ENCODE results near the gene SLC22A23. TPM values are rescaled to one million over a fixed set of nuclear protein-coding genes. Genes with fewer than 3 reads are reported as not detected.

Gene SLC22A23
- total RNA-seq, 1 donor from 2014 or later: 102 TPM

GRCh38 chr6:3236005-3236404 is 220.8 kb downstream of the SLC22A23 start:
- H3K36me3 Mint-ChIP-seq (ENCODE audit: unreplicated experiment): no peaks in the 10 kb centered on the region
- no peak for DNase-seq
- peaks cover 16% of the 10 kb centered on the region for H3K4me1 Mint-ChIP-seq (ENCODE audit: low read depth, unreplicated experiment)
- H3K4me3 Mint-ChIP-seq (ENCODE audit: unreplicated experiment): peak overlapping the region; percentile 2
- H3K27ac Mint-ChIP-seq (ENCODE audit: unreplicated experiment): no peak overlapping the region
- H3K9me3 Mint-ChIP-seq (ENCODE audit: unreplicated experiment): peaks cover 11% of the 10 kb centered on the region
- H3K27me3 Mint-ChIP-seq (ENCODE audit: unreplicated experiment): peaks cover 13% of the 10 kb centered on the region
- TF ChIP-seq CTCF (IDR thresholded peaks at IDR 0.05; ENCODE audit: partially characterized antibody, unreplicated experiment): no peak

- no peaks in the 10 kb centered on the region for H3K36me3 Mint-ChIP-seq (ENCODE audit: unreplicated experiment)
- H3K27ac Mint-ChIP-seq (ENCODE audit: unreplicated experiment): no peak overlapping the region
- H3K4me1 Mint-ChIP-seq (ENCODE audit: low read depth, unreplicated experiment): peaks cover 19% of the 10 kb centered on the region
- TF ChIP-seq CTCF (IDR thresholded peaks at IDR 0.05; ENCODE audit: partially characterized antibody, unreplicated experiment): no peak
- no peak for DNase-seq
- H3K9me3 Mint-ChIP-seq (ENCODE audit: unreplicated experiment): peaks cover 16% of the 10 kb centered on the region
- no peak overlapping the region for H3K4me3 Mint-ChIP-seq (ENCODE audit: unreplicated experiment)
- peaks cover 16% of the 10 kb centered on the region for H3K27me3 Mint-ChIP-seq (ENCODE audit: unreplicated experiment)
Observed at GRCh38 chr6:3235486-3235885, 221.4 kb downstream of the SLC22A23 start.

GRCh38 chr6:3233904-3234303 is 222.9 kb downstream of the SLC22A23 start:
- H3K27me3 Mint-ChIP-seq (ENCODE audit: unreplicated experiment): peaks cover 30% of the 10 kb centered on the region
- H3K4me1 Mint-ChIP-seq (ENCODE audit: low read depth, unreplicated experiment): peaks cover 19% of the 10 kb centered on the region
- TF ChIP-seq CTCF (IDR thresholded peaks at IDR 0.05; ENCODE audit: partially characterized antibody, unreplicated experiment): no peak
- DNase-seq: no peak
- H3K4me3 Mint-ChIP-seq (ENCODE audit: unreplicated experiment): peak overlapping the region; percentile 66
- H3K36me3 Mint-ChIP-seq (ENCODE audit: unreplicated experiment): peaks cover 3% of the 10 kb centered on the region
- H3K9me3 Mint-ChIP-seq (ENCODE audit: unreplicated experiment): peaks cover 29% of the 10 kb centered on the region
- peak overlapping the region; percentile 3 for H3K27ac Mint-ChIP-seq (ENCODE audit: unreplicated experiment)

GRCh38 chr6:3233321-3233720 is 223.5 kb downstream of the SLC22A23 start:
- no peak for DNase-seq
- Mint-ChIP-seq H3K9me3 (ENCODE audit: unreplicated experiment) (peaks cover 34% of the 10 kb centered on the region), H3K27me3 (ENCODE audit: unreplicated experiment) (peaks cover 35% of the 10 kb centered on the region), H3K27ac (ENCODE audit: unreplicated experiment) (peak overlapping the region; percentile 100), H3K4me3 (ENCODE audit: unreplicated experiment) (peak overlapping the region; percentile 98), H3K36me3 (ENCODE audit: unreplicated experiment) (peaks cover 6% of the 10 kb centered on the region), H3K4me1 (ENCODE audit: low read depth, unreplicated experiment) (peaks cover 19% of the 10 kb centered on the region)
- no peak for TF ChIP-seq CTCF (IDR thresholded peaks at IDR 0.05; ENCODE audit: partially characterized antibody, unreplicated experiment)

- DNase-seq: peak; percentile 47
- Mint-ChIP-seq H3K9me3 (ENCODE audit: unreplicated experiment) (peaks cover 39% of the 10 kb centered on the region), H3K4me3 (ENCODE audit: unreplicated experiment) (peak overlapping the region; percentile 98), H3K36me3 (ENCODE audit: unreplicated experiment) (peaks cover 6% of the 10 kb centered on the region), H3K27ac (ENCODE audit: unreplicated experiment) (peak overlapping the region; percentile 100), H3K4me1 (ENCODE audit: low read depth, unreplicated experiment) (peaks cover 19% of the 10 kb centered on the region), H3K27me3 (ENCODE audit: unreplicated experiment) (peaks cover 38% of the 10 kb centered on the region)
- TF ChIP-seq CTCF (IDR thresholded peaks at IDR 0.05; ENCODE audit: partially characterized antibody, unreplicated experiment): no peak
Observed at GRCh38 chr6:3232017-3232945, 224.6 kb downstream of the SLC22A23 start.

All from glutamatergic neuron (in vitro differentiated cells).